Amniotic epithelial cell (primary cell): ENCODE data around the gene PRKCB.

ENCODE experiments used
- DNase-seq: peaks from one replicate; pipeline ENCODE4 v3.0.0-alpha.2; 2010; ENCODE audit warnings: low read depth

Gene PRKCB

GRCh38 chr16:23866621-23867020, 30.8 kb downstream of the PRKCB start:
- DNase-seq: no peak

- no peak for DNase-seq
Observed at GRCh38 chr16:23867566-23867965, 31.8 kb downstream of the PRKCB start.

DNA sequence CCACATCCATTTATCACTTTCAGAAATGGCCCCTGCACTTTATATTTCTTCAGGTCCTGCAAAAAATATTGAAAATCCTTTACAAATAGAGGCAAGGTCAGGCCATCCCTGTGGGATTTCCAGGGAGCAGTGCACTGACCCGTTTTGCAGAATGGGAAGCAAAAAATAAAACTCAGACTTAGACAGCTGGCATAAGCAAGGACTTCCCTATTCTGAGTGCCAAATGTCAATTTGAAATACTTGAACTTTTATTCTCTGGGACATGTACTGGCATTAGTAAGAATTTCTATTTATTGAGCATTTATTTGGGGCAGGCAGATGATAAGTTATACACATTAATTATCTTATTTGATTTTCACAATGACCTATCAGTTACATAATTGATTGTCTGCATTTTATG, 32.4 kb downstream of the PRKCB start:
- DNase-seq: no peak

DNA sequence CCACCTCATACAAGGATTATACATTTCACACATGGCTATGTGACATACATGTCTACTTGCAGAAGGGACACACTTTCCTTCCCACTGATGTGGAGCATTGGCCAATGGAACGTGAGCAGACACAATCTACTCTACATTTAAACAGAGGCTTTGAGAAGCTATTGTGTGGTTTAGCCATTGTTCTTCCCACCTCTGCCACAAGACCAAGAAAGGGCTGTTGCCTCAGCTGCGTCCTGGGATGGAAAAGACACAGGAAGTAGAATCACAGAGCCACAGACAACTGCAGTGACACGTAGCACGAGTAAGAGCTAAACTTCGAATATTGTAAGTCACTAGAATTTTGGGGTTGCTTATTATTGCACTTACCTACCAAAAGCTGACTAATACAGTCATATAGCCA, 33.3 kb downstream of the PRKCB start:
- DNase-seq: no peak

DNA sequence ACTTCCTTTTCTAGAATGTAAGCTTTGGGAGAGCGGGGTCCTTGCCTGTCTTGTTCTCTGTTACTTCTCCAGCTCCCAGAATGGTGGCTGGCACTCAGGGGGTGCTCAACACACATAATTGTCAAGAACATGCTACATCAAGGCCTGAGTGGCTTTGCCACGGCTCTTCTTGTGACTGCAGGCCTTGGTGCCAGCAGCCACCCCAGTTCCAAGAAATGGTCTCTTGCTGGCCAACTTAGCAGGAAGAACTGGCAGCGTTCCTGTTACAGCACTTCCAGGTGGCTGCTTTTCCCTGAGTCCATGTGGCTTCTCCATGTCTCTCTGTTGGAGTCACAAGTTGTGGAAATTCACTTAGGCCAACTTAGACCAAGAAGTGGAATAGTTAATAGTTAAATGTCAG, 36.1 kb downstream of the PRKCB start:
- DNase-seq: no peak

DNA sequence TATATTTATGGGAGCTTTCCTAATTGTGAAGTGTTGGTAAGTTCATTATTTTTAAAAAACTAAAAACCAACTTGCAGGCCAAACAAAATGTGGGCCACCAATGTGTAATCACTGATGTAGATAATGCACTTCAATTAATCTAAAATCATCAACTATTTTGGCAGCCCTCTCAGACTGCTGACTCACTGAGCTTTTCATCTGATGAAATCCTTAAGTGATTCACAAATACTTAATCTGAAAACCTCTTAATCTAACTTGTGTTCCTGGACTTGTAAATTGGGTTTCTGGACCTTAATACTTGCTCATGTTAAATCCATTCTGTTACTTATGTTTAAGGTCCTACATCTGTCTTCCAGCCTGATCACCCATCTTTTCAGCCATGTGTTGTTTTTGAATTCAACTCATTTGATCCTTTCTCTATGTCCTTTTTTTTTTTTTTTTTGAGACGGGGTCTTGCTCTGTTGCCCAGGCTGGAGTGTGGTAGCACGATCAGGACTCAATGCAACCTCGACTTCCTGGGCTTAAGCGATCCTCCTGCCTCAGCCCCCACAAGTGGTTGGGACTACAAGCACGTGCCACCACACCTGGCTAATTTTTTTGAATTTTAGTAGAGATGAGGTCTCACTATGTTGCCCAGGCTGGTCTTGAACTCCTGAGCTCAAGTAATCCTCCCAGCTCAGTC, 39.0 kb downstream of the PRKCB start:
- no peak for DNase-seq

- DNase-seq: no peak
Observed at GRCh38 chr16:23876256-23876896, 40.6 kb downstream of the PRKCB start.

DNA sequence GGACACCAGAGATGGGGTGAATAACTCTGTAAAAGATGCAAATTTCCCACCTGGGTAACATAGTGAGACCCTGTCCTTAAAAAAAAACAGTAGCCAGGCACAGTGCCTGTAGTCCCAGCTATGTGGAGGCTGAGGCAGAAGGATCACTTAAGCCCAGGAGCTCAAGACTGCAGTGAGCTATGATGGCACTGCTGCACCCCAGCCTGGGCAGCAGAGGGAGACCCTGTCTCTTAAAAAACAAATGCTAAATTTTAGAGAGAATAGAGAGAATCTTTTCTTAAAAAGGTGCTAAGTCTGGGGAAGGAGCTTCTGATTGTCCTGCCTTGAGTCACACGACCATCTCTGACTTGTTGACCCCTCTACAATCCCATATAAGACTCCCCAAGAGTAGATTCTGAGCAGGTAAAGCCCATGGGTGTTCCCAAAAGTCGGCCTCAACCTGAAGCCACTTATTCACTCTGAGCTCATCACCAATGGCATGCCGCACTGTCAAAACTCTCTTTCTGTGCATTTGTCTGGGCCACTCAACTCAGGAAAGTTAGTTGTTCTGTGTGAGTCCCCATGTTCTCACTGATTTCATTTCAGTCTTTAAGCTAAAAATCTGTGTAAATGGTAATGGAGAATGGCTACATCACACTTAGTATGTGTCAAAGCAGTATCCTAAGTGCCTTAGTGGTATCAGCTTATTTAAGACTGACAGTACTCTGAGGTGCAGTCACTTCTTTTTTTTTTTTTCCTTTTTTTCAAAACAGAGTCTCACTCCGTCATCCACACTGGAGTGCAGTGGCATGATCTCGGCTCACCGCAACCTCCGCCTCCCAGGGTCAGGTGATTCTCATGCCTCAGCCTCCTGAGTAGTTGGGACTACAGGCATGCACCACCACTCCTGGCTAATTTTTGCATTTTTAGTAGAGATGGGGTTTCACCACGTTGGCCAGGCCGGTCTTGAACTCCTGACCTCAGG, 41.6 kb downstream of the PRKCB start:
- DNase-seq: no peak

- no peak for DNase-seq
Observed at GRCh38 chr16:23879735-23880373, 44.1 kb downstream of the PRKCB start.

DNA sequence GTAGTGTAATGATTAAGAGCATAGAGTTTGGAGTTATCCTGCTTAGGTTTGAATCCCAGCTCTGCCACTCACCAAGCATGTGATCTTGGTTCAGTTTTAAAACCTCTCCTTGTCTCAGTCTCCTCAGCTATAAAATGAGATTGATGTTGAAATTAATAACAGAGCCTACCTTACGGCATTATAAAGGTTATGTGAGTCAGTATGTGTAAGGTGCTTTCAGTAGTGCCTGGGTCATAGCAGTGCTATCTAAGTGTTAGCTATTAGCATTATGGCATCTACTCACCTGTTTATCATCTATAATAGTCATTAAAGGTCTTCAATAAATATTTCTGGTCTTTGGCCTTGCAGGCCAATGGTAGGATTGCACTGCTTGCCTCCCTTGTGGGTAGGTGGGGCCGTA, 53.4 kb downstream of the PRKCB start:
- no peak for DNase-seq

DNA sequence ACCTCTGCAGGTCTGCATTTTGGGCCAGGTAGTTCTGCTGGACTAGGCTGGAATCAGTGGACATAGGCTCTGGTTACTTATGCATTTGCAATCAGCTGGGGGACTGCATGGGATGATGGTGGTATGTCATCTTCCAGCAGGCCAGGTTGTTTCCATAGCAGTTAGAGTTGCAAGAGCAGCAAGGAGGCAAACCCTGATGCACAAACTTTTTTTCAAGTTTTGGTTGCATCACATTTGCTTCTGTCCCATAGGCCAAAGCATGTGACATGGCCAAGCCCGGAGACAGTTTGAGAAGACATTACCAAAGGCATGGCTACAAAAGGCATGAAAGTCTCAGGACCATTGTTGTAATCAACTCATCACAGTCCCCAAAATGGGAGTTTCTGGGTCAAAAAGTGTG, 58.2 kb downstream of the PRKCB start:
- no peak for DNase-seq

- no peak for DNase-seq
Observed at GRCh38 chr16:23895052-23895451, 59.3 kb downstream of the PRKCB start.

DNA sequence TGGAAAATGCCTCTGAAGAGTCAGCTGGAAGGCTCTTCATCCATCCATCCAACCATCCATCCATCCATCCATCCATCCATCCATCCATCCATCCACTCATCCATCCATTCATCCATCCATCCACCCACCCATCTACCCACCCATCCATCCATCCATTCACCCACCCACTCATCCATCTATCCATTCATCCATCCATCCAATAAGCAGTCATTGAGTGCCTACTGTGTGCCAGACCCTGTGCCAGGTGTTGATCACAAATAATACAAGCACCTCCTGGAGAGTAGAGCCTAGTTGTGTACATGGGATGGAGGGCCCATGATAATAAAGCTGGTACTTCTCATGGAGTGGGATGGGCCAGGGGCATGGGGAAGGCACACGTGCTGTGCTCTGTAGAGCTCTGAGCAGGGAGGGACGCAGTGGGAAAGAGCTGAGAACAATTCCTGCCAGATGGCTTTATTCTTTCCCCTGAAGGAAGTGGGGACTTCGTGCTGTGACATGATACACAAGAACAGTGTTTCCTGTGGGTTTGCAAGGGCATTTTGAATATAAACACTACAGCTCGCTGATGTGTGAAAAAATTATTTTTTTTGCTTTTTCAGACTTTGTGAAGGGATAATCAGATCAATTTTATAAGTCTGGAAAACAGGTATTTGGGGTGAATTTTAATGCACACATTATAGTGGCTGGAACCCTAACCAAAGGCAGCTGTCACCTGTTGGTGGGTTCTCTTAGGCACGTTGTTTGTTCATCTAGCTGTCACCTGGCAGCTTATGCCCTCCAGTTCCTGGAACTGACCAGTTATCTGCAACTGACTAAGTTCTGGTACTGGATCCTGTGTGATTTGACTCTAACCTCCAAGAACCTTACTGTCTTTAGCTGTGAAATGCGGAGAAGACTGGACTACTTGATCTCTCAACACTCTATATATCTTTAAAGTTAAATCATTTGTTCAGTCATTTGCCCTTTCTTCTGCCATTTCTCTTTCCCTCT, 61.3 kb downstream of the PRKCB start:
- no peak for DNase-seq

- DNase-seq: no peak
Observed at GRCh38 chr16:23898682-23899430, 63.1 kb downstream of the PRKCB start.

- DNase-seq: no peak
Observed at GRCh38 chr16:23899869-23900268, 64.1 kb downstream of the PRKCB start.

DNA sequence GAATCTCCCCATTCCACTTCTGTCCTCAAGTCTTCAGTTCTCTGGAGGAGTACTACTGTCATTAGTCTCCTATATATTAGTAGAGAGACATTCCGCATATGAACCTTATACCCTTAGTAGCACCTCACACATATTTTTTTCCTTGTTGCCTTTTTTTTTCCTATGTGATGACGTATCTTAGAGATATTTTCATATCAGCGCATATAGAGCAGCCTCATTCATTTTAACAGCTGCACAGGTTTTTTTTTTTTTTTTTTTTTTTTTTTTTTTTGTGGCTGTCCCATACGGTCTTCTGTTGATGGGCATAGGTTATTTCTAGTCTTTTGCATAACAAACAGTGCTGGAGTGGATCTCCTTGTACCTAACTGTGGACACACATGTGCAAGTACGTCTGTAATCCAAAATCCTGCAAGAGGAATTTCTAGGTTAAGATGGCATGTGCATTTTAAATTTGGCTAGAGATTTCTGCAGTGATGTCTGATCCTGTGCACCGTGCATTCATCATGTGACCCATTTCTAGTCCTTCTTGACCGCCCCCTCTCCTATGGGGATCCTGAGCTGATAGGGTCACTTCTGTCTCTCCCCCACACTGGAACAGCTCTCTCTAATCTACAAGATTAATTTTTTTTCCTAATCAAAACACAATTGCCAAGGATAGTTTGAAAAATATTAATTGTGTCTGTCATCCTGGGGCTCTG, 64.8 kb downstream of the PRKCB start:
- no peak for DNase-seq

DNA sequence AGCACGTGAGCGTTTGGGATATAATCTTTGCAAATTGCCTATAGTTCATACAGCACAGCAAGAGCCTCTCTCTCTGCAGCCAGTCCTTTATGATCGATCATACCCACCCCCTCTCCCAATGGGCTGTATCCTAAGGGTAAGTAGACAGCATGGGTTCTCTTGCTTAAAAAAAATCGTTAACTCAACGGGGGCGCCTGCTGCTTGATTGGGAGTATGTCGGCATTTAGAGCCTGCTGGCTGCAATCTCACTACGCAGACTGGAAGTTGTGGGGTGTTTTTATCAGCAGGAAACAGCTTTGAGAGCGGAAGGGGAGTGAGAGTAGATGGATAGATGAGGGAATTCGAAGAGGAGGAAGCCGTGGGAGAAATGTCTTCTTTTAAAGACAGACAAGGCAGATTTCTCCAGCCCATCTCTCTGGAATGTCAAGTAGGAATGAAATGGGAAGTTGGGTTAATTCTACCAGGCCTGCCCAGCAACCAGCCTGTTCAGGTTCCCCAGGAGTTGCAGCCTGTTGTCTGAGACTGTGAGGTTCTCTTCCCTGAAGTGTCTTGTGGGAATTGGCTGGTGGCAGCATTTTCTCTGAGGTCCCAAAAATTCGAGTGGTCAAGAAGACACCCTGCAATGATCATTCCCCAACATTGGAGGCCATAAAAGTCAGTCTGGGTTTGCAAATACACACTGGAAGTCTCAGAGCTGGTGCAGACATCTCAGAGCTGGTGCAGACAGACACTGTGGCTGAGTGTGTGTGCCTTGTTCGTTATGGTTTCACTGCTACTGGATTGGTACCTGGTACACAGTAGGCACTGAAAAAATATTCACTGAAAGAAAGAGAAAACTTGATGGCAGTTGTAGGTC, 65.6 kb downstream of the PRKCB start:
- DNase-seq: no peak

DNA sequence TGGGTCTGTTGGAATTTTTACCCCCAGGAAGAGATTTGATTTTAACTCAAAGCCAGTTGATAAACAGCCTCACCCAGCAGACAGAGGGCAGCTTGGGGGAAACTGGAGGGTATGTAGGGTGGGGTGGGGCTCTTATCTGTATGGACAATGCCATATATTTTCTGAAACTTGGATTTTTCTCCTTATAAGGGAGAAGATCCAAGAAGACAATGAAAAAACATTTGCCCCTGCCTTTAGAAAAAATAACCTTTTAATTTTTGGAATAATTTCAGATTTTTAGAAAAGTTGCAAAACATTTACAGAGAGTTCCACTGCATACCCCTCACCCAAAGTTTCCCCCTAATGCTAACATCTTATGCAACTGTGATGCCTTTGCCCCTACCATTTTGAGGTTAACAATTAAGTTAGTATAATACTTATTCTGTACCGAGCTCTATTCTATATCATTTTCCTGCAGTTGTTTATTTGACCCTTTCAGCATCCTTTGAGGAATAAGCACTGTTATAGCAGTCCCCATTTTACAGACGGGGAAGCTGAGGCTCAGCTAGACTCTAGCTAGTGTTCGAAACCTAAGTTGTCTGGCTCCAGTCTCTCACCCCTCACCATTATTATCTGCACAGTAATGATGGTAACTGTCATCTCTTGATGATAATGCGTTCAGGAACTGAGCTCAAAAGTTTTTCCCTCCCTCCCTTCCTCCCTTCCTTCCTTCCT, 66.4 kb downstream of the PRKCB start:
- no peak for DNase-seq
